HG02885 (cell line): ENCODE measurements around the gene CCDC106.

ENCODE experiments used
- ATAC-seq: cut with Tn5 transposase; IDR thresholded peaks from one replicate; pipeline ENCODE4 v1.9.1; 2021; ENCODE audit warnings: mild to moderate bottlenecking; ENCODE audit not compliant: unreplicated experiment, poor library complexity

The CCDC106 gene

DNA sequence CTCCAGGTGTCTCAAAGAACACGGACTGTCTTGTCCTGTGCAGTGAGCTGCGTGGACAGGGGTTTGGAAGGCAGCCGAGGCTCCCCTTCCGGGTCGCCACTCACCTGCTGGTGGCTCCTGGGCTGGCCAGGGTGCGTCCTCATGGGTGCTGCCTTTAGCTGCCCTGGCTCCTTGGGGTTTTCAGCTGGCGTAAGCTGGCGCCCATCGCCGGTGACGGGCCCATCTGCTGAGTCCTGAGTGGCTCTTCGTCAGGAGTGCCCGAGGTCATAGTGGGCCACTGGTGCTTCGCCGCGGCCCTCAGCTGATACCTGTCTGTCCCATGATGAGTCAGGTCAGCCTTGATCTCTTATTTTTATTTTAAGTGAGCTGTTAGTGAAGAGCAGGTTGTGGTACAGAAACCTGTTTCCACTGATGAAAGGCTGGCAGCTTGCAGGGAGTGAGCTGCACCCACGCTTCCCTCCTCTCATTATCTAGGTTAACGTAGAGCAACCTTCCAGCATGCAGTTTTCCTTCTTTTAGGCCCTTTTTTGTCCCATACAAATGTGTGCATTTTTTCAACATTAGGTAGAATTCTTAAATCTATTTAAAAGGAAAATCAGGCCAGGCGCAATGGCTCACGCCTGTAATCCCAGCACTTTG lies 45.4 kb downstream of the CCDC106 start:
- no peak for ATAC-seq

DNA sequence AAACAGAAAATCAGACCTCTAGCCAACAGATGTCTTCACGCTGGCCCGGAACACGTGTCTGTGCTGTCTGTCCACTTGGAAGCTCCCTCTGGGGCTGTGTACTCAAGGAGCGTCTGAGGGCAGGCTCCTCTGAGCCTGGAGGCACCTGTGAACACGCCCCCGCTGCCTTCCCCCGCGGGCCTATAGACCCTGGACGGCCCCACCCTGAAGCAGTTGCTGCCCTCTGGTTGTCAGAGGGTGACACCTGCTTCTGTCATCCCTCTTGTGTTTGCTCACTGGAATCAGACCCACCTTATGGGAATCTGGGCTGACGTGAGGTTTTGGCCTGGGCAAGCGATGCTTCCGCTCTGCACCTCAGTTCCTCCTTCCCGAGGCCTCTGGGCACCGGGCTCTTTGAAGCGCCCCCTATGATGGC lies 46.2 kb downstream of the CCDC106 start:
- no peak for ATAC-seq

DNA sequence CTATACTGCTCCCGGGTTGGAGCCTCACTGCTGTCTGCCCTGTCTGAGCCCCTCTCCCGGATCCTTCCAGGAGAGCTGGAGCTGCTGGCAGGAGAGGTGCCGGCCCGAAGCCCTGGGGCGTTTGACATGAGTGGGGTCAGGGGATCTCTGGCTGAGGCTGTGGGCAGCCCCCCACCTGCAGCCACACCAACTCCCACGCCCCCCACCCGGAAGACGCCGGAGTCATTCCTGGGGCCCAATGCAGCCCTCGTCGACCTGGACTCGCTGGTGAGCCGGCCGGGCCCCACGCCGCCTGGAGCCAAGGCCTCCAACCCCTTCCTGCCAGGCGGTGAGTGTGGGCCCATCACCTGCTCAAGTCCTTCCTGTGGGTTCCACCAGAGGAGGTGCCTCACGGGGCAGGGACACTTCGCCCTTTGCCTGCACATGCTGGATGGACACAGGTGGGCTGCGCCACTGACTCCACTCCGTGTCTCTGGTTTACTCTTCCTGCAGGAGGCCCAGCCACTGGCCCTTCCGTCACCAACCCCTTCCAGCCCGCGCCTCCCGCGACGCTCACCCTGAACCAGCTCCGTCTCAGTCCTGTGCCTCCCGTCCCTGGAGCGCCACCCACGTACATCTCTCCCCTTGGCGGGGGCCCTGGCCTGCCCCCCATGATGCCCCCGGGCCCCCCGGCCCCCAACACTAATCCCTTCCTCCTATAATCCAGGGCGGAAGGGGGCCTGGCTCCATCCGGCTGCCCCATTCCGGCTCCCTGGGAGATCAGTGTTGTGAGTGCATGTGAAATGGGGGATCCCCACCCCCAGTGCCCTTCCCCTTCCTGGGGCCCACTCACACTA lies 46.9 kb downstream of the CCDC106 start:
- no peak for ATAC-seq

GRCh38 chr19:55695511-55696290 lies 47.7 kb downstream of the CCDC106 start:
- no peak for ATAC-seq

- no peak for ATAC-seq
Observed at GRCh38 chr19:55696301-55697068, 48.5 kb downstream of the CCDC106 start.

DNA sequence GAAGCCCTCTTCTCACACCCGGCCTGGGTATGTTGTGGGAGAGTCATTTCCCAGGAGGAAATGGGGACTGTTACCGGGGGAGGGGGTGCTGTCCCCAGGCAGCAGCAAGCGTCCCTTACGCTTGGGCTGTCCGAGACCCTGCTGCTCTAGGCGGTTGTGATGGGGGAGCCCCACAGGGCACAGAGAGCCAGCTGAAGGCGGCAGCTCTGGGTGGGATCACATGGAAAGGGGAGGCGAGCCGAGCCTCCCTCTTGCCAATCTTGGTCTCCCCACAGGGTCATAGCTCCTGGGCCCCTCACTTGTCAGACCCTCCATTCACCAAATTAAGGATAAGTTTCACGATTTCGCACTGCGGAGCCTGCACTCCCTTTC lies 49.0 kb downstream of the CCDC106 start:
- no peak for ATAC-seq

DNA sequence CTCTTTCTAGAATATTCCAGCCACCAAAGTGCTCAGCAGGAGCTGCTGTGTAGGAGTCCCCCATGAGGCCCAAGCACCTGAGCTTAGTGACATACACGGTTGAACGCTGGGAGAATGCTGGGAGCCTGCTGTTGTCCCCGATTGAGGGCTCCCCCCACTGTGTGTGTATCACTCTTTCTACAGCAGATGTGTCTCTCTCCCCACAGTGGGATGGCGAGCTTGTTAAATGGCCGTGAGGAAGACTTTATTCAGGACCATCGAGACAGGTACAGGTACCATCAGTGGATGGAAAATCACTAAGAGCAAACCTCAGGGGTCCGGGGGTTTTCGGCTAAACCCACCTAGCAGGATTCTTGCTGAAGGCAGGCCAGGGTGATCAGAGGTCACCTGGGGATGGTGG lies 49.7 kb downstream of the CCDC106 start:
- no peak for ATAC-seq

- no peak for ATAC-seq
Observed at GRCh38 chr19:55698256-55698655, 50.2 kb downstream of the CCDC106 start.

GRCh38 chr19:55699221-55699620 lies 51.2 kb downstream of the CCDC106 start:
- no peak for ATAC-seq

DNA sequence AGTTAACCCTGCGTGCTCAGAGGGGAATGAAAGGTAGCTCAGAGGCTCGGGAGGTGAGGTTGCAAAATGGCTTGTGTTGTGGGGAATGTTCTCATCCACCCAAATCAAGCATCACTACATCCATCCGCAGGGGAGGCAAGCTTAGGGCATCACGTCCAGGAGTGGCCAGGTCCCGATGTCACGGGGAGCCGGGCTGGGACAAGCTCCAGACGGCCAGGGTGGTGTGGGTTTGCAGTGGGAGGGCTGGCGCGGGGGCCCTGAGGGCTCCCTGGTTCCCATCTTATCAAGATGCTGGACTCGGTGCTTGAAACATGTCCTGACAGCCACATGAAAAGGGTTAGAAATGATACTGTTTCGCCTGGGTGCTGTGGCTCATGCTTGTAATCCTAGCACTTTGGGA lies 52.8 kb downstream of the CCDC106 start:
- no peak for ATAC-seq

GRCh38 chr19:55702131-55702627 lies 54.2 kb downstream of the CCDC106 start:
- ATAC-seq: no peak
